ENCODE data around the gene IFITM5. TPM values are rescaled to one million over a fixed set of nuclear protein-coding genes. Genes with fewer than 3 reads are reported as not detected.

Gene IFITM5
- total RNA-seq, 1 donor from 2014 or later, result not detected

- DNase-seq (ENCODE audit: extremely low spot score, unreplicated experiment), result no peak
- no peaks in the 10 kb centered on the region for H3K9me3 Mint-ChIP-seq (ENCODE audit: unreplicated experiment)
- no peak overlapping the region for H3K4me3 Mint-ChIP-seq (ENCODE audit: unreplicated experiment)
- H3K36me3 Mint-ChIP-seq (ENCODE audit: unreplicated experiment), result peaks cover 1% of the 10 kb centered on the region
- H3K27ac Mint-ChIP-seq (ENCODE audit: unreplicated experiment), result no peak overlapping the region
- no peaks in the 10 kb centered on the region for H3K27me3 Mint-ChIP-seq (ENCODE audit: unreplicated experiment)
- H3K4me1 Mint-ChIP-seq (ENCODE audit: unreplicated experiment), result peaks cover 8% of the 10 kb centered on the region
- TF ChIP-seq CTCF (IDR thresholded peaks at IDR 0.05), result no peak
Measured at GRCh38 chr11:296171-297050, 2.9 kb downstream of the IFITM5 start.

- DNase-seq (ENCODE audit: extremely low spot score, unreplicated experiment), result no peak
- H3K4me3 Mint-ChIP-seq (ENCODE audit: unreplicated experiment), result no peak overlapping the region
- peaks cover 1% of the 10 kb centered on the region for H3K36me3 Mint-ChIP-seq (ENCODE audit: unreplicated experiment)
Measured at GRCh38 chr11:295351-296170, 3.8 kb downstream of the IFITM5 start.

GRCh38 chr11:294780-295179 lies 4.5 kb downstream of the IFITM5 start:
- Mint-ChIP-seq H3K27ac (ENCODE audit: unreplicated experiment) (no peak overlapping the region), H3K4me1 (ENCODE audit: unreplicated experiment) (peaks cover 14% of the 10 kb centered on the region)
- DNase-seq (ENCODE audit: extremely low spot score, unreplicated experiment), result no peak

More at GRCh38 chr11:295351-296170, 3.8 kb downstream of the IFITM5 start:
- Mint-ChIP-seq H3K27ac (ENCODE audit: unreplicated experiment) (no peak overlapping the region), H3K27me3 (ENCODE audit: unreplicated experiment) (no peaks in the 10 kb centered on the region), H3K9me3 (ENCODE audit: unreplicated experiment) (no peaks in the 10 kb centered on the region), H3K4me1 (ENCODE audit: unreplicated experiment) (peaks cover 12% of the 10 kb centered on the region)
- no peak for TF ChIP-seq CTCF (IDR thresholded peaks at IDR 0.05)

GRCh38 chr11:293852-294661 lies 5.3 kb downstream of the IFITM5 start:
- Mint-ChIP-seq H3K27ac (ENCODE audit: unreplicated experiment) (no peak overlapping the region), H3K36me3 (ENCODE audit: unreplicated experiment) (peaks cover 1% of the 10 kb centered on the region), H3K4me1 (ENCODE audit: unreplicated experiment) (peaks cover 15% of the 10 kb centered on the region), H3K27me3 (ENCODE audit: unreplicated experiment) (no peaks in the 10 kb centered on the region), H3K4me3 (ENCODE audit: unreplicated experiment) (no peak overlapping the region), H3K9me3 (ENCODE audit: unreplicated experiment) (no peaks in the 10 kb centered on the region)
- TF ChIP-seq CTCF (IDR thresholded peaks at IDR 0.05), result no peak
- DNase-seq (ENCODE audit: extremely low spot score, unreplicated experiment), result no peak

More at GRCh38 chr11:294780-295179, 4.5 kb downstream of the IFITM5 start:
- no peak for TF ChIP-seq CTCF (IDR thresholded peaks at IDR 0.05)
- H3K27me3 Mint-ChIP-seq (ENCODE audit: unreplicated experiment), result no peaks in the 10 kb centered on the region
- no peaks in the 10 kb centered on the region for H3K9me3 Mint-ChIP-seq (ENCODE audit: unreplicated experiment)
- H3K4me3 Mint-ChIP-seq (ENCODE audit: unreplicated experiment), result no peak overlapping the region
- peaks cover 1% of the 10 kb centered on the region for H3K36me3 Mint-ChIP-seq (ENCODE audit: unreplicated experiment)

Data from osteocyte (in vitro differentiated cells).